ENCODE data around the gene RPL22.

RPL22 gene

DNA sequence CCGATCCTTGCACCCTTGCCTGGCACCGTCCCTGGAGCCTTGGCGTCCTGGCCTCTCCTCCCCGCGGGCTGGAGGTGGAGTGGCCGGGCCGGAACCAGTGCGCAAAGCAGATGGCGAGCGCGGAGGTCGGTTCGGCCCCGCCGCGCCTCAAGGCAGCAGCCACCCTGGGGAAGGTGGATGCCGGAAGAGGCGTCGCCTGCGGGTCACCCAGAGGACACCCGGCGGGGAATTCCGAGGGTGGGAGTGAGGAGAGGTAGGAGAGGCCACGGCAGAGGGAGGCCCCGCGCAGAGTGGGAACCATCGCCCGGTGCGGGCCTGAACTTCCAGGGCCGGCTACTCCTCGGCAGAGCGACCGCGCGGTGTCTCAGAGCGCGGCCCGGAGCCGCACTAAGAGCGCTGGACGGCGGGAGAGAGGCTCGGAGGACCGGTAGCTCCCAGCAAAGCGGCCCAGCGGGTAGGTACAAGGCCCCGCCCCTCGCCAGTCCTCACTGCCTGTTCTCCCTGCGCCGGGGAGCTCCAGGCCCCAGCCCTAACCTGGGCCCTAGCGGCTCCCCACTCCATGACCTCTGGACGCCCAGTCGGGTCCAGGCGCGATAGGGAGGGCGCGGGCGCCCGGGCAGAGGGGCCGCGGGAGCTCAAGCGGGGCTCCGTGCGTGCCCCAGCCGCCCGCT, 6.6 kb upstream of the RPL22 start, which contains the start of gene RNF207:
Gene RNF207, plus strand, starts transcription at position 271 of the 671 bp plus-strand sequence. CDS start 417 bp downstream, outside the sequence.
- in situ Hi-C loops (cut with MboI; ENCODE audit: low sequenced_read_pairs), result no loop called here

DNA sequence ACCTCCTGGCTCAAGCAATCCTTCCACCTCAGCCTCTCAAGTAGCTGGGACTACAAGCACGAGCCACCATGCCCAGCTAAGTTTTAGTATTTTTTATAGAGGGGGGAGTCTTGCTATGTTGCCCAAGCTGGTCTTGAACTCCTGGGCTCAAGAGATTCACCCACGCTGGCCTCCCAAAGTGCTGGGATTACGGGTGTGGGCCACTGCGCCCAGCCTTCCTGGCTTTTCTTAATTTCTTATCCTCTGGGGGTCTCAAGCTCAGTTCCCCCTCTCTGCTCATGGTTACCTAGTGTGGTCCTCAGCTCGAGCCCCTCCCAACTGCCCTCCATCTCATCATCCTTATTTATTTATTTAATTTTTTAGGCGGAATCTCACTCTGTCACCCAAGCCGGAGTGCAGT, 2.9 kb upstream of the RPL22 start:
- in situ Hi-C loops (cut with MboI; ENCODE audit: low sequenced_read_pairs), result no loop called here

DNA sequence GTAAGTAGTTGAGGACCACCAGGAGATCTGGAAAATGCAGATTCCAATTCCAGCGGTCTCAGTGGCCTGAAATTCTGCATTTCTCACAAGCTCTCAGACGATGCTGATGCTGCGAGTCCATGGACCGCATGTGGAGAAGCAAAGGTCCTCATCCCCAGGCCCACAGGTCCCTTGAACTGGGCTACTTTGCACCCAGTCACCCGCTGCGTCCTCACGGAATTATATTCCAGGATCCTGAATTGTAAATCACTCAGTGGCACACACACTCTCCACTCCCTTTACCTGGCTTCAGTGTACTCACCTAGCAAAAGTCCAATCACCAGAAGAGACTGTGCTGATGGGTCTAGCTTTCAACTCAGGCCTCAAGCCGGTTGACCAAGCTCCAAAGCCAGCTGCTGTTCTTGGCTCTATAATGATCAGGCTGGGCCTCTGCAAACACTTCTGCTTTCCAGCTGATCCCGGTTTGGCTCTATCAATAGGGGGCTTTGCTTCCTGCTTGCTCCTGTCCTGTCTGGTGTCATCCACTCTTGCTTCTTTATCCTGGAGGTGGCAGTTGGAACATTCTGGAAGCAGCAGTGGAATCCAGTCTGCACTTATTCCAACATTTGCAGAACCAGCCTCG, 904 bp upstream of the RPL22 start:
- in situ Hi-C loops (cut with MboI; ENCODE audit: low sequenced_read_pairs), result no loop called here

DNA sequence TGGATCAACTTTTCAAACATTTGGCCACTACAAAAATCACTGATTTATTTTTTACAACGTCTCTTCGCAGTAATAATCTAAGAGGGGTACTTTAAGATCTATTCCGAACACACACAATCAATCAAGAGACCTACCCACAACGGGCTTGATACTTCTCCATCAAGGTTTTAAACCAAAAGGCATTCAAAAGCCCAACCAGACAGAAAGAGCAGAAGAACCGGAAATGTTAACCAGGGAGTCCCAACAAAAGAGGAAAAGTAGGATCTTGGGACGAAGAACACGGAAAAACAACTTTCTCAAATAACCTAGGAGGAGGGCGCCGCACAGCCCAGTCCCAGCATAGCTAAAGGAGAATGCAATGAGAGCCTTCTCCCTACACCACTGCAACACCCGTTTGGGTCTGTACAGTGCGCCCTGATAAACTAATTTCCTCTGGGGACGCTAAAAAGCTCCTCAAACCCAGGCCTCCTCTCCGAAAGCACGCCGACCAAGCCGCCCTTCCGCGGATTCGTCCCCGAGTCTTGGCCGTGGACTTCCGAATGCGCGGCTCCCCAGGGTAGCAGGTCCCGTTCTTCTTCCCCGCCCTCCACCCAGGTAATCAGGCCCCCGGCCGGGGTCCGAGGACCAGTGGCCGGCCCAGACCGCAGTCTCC, 623 bp downstream of the RPL22 start:
- in situ Hi-C loops (cut with MboI; ENCODE audit: low sequenced_read_pairs), result no loop called here

DNA sequence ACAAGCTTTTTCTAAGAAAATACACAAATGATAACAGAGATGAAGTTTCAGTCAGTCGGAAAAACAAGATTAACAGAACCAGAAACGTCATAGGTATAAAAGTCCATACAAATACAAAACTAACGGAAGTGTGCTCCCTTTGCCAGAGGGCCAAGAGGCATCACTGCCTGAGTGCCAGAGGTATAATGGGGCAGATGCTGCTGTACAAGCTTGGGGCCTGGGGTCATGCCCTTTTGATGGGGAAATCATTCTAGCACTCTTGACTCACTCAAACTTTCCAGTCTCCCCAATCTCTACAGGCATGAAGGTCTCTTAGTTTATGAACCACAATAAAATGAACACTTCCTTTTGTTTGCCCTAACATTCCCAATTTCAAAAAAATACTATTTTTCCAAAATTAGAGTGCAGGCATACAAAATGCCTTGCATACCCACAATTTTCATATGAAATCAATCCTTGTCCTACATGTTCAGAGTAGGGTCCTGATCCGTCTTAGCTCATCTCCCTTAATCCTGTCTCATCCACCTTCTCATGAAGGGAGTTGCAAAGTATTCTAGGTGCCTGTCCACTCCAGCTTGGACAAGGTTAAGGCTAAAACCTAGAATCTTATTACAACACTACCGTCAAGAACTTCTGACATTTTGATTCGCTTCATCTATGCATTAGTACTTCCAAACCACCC, 1.5 kb downstream of the RPL22 start:
- in situ Hi-C loops (cut with MboI; ENCODE audit: low sequenced_read_pairs), result no loop called here

DNA sequence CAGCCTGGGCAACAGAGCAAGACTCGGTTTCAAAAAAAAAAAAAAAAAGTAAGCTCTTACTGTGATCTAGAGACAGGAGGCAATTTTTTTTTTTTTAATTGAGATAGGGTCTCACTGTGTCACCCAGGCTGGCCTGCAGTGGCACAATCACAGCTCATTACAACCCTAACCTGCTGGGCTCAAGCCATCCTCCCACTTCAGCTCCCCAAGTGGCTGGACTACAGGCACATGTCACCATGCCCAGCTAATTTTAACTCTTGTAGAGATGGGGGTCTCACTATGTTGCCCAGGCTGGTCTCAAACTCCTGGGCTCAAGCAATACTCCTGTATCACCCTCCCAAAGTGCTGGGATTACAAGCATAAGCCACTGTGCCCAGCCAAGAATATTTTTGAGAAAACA, 7.4 kb downstream of the RPL22 start:
- in situ Hi-C loops (cut with MboI; ENCODE audit: low sequenced_read_pairs), result no loop called here

DNA sequence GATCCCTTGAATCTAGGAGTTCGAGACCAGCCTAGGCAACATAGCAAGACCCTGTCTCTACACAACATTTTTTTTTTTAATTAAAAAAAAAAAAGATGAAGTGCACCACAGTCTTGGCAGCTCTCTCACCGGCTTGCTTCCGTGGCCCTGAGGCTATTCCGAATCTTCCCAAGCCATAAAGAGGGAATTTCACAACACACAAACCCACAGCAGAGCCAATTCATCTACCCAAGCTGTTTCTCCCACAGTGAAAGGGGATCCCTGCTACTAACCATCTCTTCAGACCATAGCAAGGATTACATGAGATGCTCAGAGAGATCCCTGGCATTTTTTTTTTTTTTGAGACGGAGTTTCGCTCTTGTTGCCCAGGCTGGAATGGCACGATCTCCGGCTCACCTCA, 10.9 kb downstream of the RPL22 start:
- in situ Hi-C loops (cut with MboI; ENCODE audit: low sequenced_read_pairs), result no loop called here

DNA sequence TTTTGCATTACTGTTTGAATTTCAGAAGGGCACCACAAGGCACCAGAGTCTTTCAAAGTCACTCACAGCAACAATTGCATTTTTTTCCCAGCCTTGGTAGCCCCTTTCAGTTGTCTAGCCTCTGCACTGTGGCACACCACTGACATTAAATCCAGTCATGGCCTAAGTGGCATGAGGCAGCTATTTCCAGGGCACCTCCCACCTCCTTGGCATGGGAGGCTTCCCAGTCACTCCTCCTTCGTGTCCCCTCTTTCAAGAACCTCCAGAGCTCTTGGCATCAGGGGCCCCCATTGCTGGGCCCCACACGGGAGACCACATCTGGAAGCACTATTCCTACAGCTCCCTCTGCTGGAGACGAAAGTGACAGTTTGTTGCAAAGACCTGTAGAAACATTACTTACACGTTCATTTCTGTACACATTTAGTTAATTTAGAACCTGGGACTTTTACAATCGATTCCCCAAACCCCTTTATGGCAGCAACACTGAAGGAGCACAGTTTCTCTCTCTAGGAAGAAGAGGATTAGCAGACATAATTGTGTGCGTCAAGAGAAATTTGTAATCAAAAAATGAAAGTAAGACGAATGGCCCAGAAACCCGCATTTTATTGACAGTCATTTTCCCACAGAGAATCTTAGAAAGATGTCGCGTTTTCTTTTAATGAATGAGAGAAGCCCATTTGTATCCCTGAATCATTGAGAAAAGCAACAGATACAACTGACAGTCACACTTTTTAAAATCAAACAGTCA, 13.6 kb downstream of the RPL22 start:
- in situ Hi-C loops (cut with MboI; ENCODE audit: low sequenced_read_pairs), result no loop called here

DNA sequence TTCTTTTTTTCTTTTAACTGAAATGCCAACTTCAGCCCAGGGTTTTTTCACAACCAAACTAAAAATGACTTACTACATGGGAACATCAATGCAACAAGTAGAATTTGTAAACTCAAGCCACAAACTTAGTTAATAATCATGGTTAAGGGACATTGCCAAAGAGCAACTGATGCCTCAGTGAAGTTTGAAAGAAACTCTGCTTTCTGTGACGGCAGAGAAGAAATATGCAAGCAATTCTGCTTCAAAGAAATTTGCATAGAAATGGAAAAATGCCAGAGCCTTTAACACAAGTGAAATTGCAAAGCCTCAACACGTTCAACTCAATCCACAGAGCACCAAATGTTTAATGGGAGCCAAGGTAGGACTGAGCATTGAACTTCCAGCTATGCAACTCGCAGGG, 14.2 kb downstream of the RPL22 start:
- in situ Hi-C loops (cut with MboI; ENCODE audit: low sequenced_read_pairs), result no loop called here

DNA sequence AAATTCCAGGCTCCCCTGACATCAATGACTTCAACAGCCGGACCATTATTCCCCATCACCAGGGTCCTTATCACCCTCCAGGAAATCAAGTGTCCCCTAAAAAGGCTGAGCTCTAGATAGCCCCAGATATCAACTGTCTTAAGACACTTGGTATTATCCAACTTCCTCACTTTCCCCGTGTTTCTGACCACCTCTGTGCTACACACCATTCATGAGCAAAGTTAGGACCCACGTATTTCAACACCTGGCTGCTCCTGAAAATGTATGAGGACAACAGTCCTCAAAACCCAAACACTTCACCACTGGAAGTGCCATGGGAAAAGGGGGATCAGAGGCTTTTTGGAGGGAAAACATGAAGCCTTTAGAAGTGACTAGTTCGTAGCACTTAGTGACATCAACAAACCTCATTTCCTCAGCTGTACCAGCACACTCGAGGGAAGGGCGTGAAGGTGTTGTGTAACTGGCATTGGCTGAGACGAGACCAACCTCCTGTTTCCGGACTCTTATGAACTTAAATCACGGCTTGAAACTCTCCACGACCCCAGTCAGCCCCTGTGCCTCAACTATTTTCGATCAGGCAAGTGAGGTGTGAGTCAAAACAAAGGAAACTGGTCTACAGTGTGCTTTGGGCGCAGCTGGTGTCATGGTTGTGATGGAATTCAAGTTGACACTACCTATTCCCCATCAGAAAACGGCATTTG, 15.2 kb downstream of the RPL22 start:
- in situ Hi-C loops (cut with MboI; ENCODE audit: low sequenced_read_pairs), result no loop called here

DNA sequence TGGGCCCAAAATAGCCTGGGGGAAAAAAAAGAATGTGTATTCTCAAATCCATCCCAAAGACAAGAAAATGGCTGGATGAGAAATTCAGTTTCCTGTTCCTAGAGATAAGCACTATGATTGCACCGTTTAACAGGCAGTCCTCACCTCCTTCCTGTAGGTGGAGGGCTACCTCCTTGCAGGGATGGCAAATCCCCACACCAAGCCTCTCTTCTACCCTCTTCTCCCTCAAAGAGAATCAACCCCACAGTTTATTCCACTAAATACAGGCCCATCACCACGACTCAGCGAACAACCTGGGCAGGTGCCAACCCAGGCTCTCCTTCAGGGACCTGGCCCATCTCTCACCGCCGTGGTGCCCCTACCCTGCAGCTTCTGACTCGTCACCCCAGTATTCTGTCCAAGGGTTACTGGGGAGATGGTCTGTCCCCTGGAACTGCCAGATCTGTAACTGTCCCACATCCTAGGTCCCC, 15.8 kb downstream of the RPL22 start:
- in situ Hi-C loops (cut with MboI; ENCODE audit: low sequenced_read_pairs), result no loop called here

DNA sequence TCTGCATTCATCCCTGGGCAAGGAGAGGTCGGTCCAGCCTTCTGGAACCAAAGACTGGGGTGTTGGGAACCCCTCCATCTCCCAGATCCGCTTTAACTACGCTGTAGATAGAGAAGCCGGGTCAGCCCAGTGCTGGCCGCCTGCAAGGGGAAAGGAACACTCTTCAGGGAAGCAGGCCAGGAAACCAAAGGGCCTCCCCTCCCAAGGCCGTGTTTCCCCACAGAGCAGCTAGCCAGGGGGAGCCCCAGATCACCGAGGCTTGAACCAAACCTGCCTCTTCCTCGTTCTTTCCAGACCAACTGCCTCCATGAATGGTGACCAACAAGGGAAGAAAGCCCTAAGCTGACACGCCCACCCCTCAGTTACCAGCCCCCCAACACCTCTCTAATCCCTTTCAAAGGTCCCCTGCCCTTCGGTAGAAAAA, 18.0 kb downstream of the RPL22 start:
- in situ Hi-C loops (cut with MboI; ENCODE audit: low sequenced_read_pairs), result no loop called here

DNA sequence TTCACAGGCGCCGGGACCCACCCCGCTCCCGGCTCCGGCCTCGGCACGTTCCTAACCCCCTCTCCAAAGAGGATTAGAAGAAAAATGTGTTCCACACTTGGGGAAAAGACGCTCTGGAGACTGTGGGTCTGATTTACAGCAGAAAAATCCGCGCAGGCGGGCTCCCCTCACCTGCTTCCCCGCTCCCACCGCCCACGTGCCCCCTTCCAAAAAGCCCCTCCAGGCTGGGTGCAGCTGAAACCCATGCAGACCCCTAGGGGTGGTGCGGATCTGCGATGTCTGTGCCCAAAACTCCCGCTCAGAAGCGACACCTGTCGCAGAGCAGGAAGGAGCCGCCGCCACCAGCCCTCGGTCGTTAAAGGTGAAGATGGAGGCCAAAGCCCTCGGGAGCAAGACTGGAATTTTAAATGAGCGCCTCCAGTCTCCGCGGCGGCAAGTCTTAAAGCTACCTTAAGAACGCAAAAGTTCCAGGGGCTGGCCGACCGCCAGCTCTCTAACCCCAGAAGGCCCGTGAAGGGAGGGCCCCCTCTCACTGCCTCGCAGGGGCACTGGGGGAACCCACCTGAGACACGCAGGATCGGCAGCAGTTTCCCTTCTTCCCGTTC, 18.6 kb downstream of the RPL22 start:
- in situ Hi-C loops (cut with MboI; ENCODE audit: low sequenced_read_pairs), result no loop called here

DNA sequence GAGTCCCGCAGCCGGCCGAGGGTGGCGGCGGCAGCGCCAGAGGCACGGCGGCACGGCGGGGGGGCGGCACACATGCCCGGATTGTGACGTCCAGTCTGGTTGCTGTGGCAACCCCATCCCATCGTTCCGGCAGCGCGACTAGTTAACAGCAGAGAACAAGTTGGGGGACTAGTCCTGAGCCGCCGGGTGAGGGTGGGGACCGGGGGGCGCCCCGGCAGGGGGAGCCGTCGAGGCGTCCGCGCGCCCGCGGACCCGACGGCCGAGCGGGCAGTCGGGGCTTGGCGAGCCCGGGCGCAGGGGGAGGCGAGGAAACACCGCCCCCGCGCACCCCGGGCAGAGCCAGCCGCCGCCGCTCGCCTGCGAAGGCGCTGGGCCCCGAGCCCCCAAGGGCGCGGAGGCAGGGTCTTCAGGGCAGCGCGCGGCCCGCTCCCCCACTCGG, 19.1 kb downstream of the RPL22 start, which contains the start of gene CHD5:
Gene CHD5, minus strand, starts transcription at position 54 of the 439 bp plus-strand sequence. CDS start 298 bp downstream, outside the sequence.
- in situ Hi-C loops (cut with MboI; ENCODE audit: low sequenced_read_pairs), result no loop called here

DNA sequence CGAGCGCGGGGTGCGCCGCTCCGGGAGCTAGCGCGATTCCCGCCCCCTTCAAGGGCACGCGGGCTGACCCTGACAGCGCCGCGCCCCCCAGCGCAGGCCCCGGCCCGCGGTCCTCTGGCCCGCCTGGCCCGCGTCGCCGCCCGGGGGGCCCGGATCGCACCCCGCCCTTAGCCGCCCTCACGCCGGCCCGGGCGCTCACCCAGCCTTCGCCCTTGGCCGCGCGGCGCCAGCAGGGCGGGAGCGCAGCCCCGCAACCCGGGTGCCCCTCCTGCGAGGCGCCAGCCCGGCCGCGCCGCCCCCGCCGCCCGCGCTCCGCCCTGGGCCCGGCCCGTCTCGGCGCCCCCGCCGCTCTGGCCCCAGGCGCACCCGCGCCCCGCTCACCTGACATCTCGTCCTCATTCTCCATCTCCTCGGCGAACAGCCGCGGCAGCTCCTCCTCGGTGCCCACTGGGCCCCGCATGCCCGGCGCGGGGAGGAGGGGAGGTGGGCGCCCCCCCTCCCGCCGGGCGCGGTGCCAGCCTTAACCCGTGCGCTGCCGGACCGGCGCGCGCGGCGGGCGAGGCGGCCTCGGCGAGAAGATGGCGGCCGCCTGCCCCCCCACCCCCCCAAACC, 19.7 kb downstream of the RPL22 start:
- in situ Hi-C loops (cut with MboI; ENCODE audit: low sequenced_read_pairs), result no loop called here

DNA sequence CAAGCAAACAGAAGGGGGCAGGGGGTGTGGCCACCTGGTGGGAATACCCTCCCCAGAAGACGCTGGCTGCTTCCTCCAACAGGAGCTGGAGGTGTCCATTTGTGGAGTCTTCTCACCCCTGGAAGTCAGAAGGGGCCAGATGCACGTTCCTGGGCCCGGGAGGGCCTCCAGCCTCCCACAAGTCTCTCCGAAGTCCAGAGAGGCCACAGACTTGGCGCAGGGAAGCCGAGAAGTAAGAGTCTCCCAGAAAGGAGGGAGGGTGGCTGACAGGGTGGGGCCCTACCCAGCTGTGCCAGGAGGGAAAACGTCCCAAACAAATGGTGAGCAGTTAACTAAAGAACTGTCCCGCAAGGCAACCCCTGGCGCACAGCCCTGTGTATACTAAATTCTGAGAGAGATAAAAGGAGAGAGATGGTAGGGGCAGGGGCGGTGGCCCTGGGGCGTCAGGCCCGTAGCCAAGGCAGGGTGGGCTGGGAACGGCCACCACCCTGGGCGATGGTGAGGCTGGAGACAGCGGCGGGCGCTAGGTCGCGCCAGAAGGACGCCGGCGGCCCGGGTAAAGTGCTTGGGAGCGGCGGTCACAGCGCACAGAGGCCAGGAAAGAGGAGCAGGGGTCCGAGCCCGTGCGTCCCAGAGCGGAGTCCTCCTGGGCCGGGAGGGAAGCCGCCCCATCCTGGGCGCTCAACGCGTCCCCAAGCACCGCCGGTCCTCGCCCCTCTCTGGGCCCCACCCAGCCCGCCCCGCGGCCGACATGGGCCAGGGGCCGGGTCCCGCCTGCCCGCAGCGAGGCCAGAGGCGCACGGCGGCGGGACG, 20.4 kb downstream of the RPL22 start:
- in situ Hi-C loops (cut with MboI; ENCODE audit: low sequenced_read_pairs), result no loop called here

DNA sequence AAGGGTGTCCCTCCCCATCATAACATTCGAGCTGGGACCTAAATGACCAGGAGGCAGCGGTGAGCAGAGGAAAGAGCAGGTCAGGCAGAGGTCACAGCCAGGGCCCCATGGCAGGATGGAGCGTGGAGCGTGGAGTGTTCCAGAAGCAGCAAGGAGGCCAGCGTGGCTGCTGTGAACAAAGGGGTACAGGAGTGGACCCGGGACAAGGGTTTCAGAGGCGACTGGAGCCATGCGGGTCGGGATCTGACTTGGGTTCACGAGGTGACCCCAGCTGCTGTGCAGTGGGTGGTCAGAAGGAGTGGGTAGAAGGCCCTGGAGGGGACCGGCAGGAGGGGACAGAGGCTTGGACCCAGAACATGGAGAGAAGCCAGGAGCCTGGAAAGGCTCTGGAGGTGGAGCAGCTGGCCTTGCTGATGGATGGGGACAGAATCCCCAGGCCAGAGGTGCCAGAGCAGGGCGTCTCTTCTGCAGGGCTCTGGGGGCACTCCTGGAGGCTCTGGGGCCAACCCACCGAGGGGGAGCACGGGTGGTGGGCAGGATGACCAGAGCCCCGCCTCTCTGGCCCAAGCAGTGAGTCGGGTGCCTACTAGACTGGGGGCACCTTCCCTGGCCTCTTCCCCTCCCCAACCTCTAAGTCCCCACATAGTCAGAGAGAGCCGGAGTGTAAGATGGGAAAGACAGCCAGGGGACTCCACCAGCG, 21.6 kb downstream of the RPL22 start:
- in situ Hi-C loops (cut with MboI; ENCODE audit: low sequenced_read_pairs), result no loop called here

DNA sequence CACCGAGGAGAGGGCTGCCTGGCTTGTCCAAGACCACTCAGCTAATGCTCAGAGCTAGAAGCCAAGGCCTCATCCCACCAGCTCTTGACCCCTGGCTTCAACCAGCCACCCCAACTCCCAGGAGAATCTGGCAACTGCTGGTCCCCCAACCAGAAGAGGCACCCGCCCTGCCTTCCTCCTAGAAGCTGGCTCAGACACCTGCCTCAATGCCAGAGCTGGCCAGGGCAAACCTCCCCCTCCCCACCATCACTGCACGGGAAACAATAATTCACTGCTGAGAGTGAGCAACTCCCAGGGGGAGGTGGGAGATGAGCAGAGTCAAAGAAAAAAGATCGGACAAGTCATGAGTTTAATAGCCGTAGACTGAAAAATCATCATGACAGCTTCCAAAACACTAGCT, 22.6 kb downstream of the RPL22 start:
- in situ Hi-C loops (cut with MboI; ENCODE audit: low sequenced_read_pairs), result no loop called here
